Transverse colon (tissue), 4 donors: ENCODE measurements around the gene DIP2A. TPM values are rescaled to one million over a fixed set of nuclear protein-coding genes. Genes with fewer than 3 reads are reported as not detected.

ENCODE experiments used
- DNase-seq: peaks from one replicate; pipeline ENCODE4 v3.0.0-alpha.2; 2019
- H3K27ac ChIP-seq, 4 donors: fragments of 200-600 bp; sonication (generic); 2 replicates each; pipeline ENCODE4 v1.5.1; 2016 to 2018; ENCODE audit warnings: inconsistent platforms in 4 of 4
- H3K27me3 ChIP-seq: fragments of 200-600 bp; sonication (generic); 2 replicates; pipeline ENCODE4 v1.5.1; 2017; ENCODE audit warnings: inconsistent platforms
- H3K36me3 ChIP-seq, 4 donors: fragments of 200-600 bp; sonication (generic); 2 replicates each; pipeline ENCODE4 v1.5.1; 2017 to 2019; ENCODE audit warnings: inconsistent platforms in 4 of 4
- H3K4me1 ChIP-seq, 4 donors: fragments of 200-600 bp; sonication (generic); 2 replicates each; pipeline ENCODE4 v1.5.1; 2017 to 2020; ENCODE audit warnings: inconsistent platforms in 4 of 4
- H3K4me3 ChIP-seq, 4 donors: fragments of 200-600 bp; sonication (generic); 1 replicate in 1 of 4; 2 replicates in 3 of 4; pipeline versions ENCODE4 v1.5.1 to v1.6.1; 2017 to 2019; ENCODE audit warnings: inconsistent platforms in 4 of 4
- H3K9me3 ChIP-seq, 2 donors: fragments of 200-600 bp; sonication (generic); 2 replicates each; pipeline ENCODE4 v1.5.1; 2017 to 2019; ENCODE audit warnings: inconsistent platforms in 2 of 2
- CTCF ChIP-seq, 5 experiments: fragments of 200-600 bp in 3 of 5; fragments of 450-650 bp in 2 of 5; sonication (generic) in 3 of 5; IDR thresholded peaks; 1 replicate in 2 of 5; 2 replicates in 3 of 5; pipeline ENCODE4 v1.5.1; 2016 to 2017; ENCODE audit warnings: antibody characterized with exemption in 5 of 5, inconsistent platforms in 3 of 5, mild to moderate bottlenecking in 2 of 5, moderate library complexity in 1 of 5
- EP300 ChIP-seq: sonication (generic); formaldehyde crosslinking; IDR thresholded peaks from one replicate; pipeline ENCODE4 v1.6.1; 2017; ENCODE audit warnings: antibody characterized with exemption, low read depth
- POLR2A ChIP-seq: fragments of 450-650 bp; IDR thresholded peaks from one replicate; pipeline ENCODE4 v1.6.1; 2016; ENCODE audit warnings: antibody characterized with exemption, mild to moderate bottlenecking, moderate library complexity
- POLR2AphosphoS5 ChIP-seq, 3 donors: sonication (generic); formaldehyde crosslinking; IDR thresholded peaks; one replicate each; pipeline ENCODE4 v1.6.1; 2016; ENCODE audit warnings: antibody characterized with exemption in 3 of 3
- WGBS, 2 donors: methylation state at CpG; one replicate each; pipeline ENCODE4 v1.1.5; 2018; ENCODE audit warnings: low coverage in 1 of 2; 5-methylcytosine and 5-hydroxymethylcytosine counted together
- in situ Hi-C, 4 donors: fragments of 200-750 bp; cut with MboI; loops; one replicate each; pipeline versions ENCODE4 v1.15.0 to v1.15.1; 2017; ENCODE audit warnings: low sequenced_read_pairs in 3 of 4, low pct_ligation_motif_present in 1 of 4, low pct_unique_long_range_greater_than_20kb in 1 of 4
- intact Hi-C: fragments of 100-400 bp; cut with DNase I; formaldehyde crosslinking; loops from one replicate; pipeline ENCODE4 v1.15.1; 2023; ENCODE audit warnings: low total_unique reads
- total RNA-seq, 4 donors: library from RNA; depleted of rRNA; stranded (reverse); fragments of >200 nt; gene quantifications; one replicate each; pipeline ENCODE4 v1.1.0, GENCODE V29; 2016

DIP2A gene
- total RNA-seq, 4 donors from 2014 or later: 68.8 to 121 (median 92.9) TPM

GRCh38 chr21:46435786-46436227 lies 22.9 kb upstream of the DIP2A start:
- Histone ChIP-seq H3K4me3 (no peak overlapping the region), H3K36me3 (peaks cover 0 to 38% (median 12%) of the 10 kb centered on the region in 4 donors), H3K27me3 (no peaks in the 10 kb centered on the region), H3K4me1 (no peaks in the 10 kb centered on the region), H3K9me3 (no peaks in the 10 kb centered on the region), H3K27ac (no peak overlapping the region)
- TF ChIP-seq POLR2A: no peak
- no peak for TF ChIP-seq EP300
- no peak for TF ChIP-seq POLR2AphosphoS5 (IDR thresholded peaks at IDR 0.05)
- no peak for TF ChIP-seq CTCF (IDR thresholded peaks at IDR 0.05)
- in situ Hi-C loops: no loop called here
- intact Hi-C loops: no loop called here
- WGBS, 2 donors: 97 to 98% methylated on average over 13 to 29 of the region's 29 CpGs
- DNase-seq: no peak

- in situ Hi-C loops: no loop called here
- no peak for DNase-seq
- Histone ChIP-seq H3K4me3 (no peak overlapping the region), H3K36me3 (peaks cover 0 to 35% (median 8%) of the 10 kb centered on the region in 4 donors), H3K27me3 (no peaks in the 10 kb centered on the region), H3K4me1 (no peaks in the 10 kb centered on the region), H3K9me3 (no peaks in the 10 kb centered on the region), H3K27ac (no peak overlapping the region)
- WGBS, 2 donors: 60 to 86% methylated on average over 1 to 15 of the region's 15 CpGs
- intact Hi-C loops: no loop called here
- no peak for TF ChIP-seq EP300
- no peak for TF ChIP-seq POLR2AphosphoS5 (IDR thresholded peaks at IDR 0.05)
- TF ChIP-seq POLR2A: no peak
- TF ChIP-seq CTCF (IDR thresholded peaks at IDR 0.05): no peak
These were observed 22.1 kb upstream of the DIP2A start for GRCh38 chr21:46436621-46437020.

- no peak overlapping the region for H3K4me3 ChIP-seq
- no peak for DNase-seq
- no peaks in the 10 kb centered on the region for H3K9me3 ChIP-seq
- H3K27me3 ChIP-seq: no peaks in the 10 kb centered on the region
- H3K27ac ChIP-seq: no peak overlapping the region
- in situ Hi-C loops (no loop called here), intact Hi-C loops (no loop called here)
- TF ChIP-seq POLR2A (no peak), EP300 (no peak), POLR2AphosphoS5 (IDR thresholded peaks at IDR 0.05) (no peak)
- 86% methylated on average over 13 of the region's 13 CpGs; no CpG with 5 or more reads in 1 of the 2 donors for WGBS, 2 donors
- no peaks in the 10 kb centered on the region for H3K4me1 ChIP-seq
- peaks cover 0 to 31% (median 7%) of the 10 kb centered on the region in 4 donors for H3K36me3 ChIP-seq
These were observed 21.6 kb upstream of the DIP2A start for GRCh38 chr21:46437096-46437498.

- Histone ChIP-seq H3K4me1 (no peaks in the 10 kb centered on the region), H3K27me3 (no peaks in the 10 kb centered on the region), H3K4me3 (no peak overlapping the region), H3K27ac (no peak overlapping the region), H3K9me3 (no peaks in the 10 kb centered on the region), H3K36me3 (peaks cover 0 to 26% (median 8%) of the 10 kb centered on the region in 4 donors)
- WGBS, 2 donors: 86 to 100% methylated on average over 2 to 13 of the region's 13 CpGs
- DNase-seq: no peak
- in situ Hi-C loops: no loop called here
- no peak for TF ChIP-seq POLR2A
- no peak for TF ChIP-seq EP300
- TF ChIP-seq POLR2AphosphoS5 (IDR thresholded peaks at IDR 0.05): no peak
- no peak for TF ChIP-seq CTCF (IDR thresholded peaks at IDR 0.05)
- intact Hi-C loops: no loop called here
These were observed 21.2 kb upstream of the DIP2A start for GRCh38 chr21:46437511-46437910.

- no peaks in the 10 kb centered on the region for H3K4me1 ChIP-seq
- no peak overlapping the region for H3K4me3 ChIP-seq
- no peak overlapping the region for H3K27ac ChIP-seq
- no peaks in the 10 kb centered on the region for H3K9me3 ChIP-seq
- WGBS, 2 donors: 95% methylated on average over 11 of the region's 11 CpGs; no CpG with 5 or more reads in 1 of the 2 donors
- TF ChIP-seq EP300 (no peak), CTCF (IDR thresholded peaks at IDR 0.05) (no peak)
- in situ Hi-C loops (no loop called here), intact Hi-C loops (no loop called here)
- DNase-seq: no peak
- H3K27me3 ChIP-seq: no peaks in the 10 kb centered on the region
- peaks cover 0 to 25% (median 9%) of the 10 kb centered on the region in 4 donors for H3K36me3 ChIP-seq
These were observed 20.4 kb upstream of the DIP2A start for GRCh38 chr21:46438241-46438640.
